HCT116 (cell line): ENCODE data around the gene CCDC24. TPM values are rescaled to one million over a fixed set of nuclear protein-coding genes. Genes with fewer than 3 reads are reported as not detected.

Experiments used
- ATAC-seq: fragments of 200-7000 bp; cut with Tn5 transposase; 2 replicates; pipeline ENCODE4 v1.9.1; 2020; ENCODE audit warnings: mild to moderate bottlenecking, moderate library complexity
- BruUV-seq: library from RNA; stranded (reverse); fragments of 400-500 nt; replicated peaks from 2 replicates; lab custom pipeline; 2021; lab: Mats Ljungman, UMichigan
- CTCF ChIA-PET: fragments of 300-600 bp; sonication (Branson Sonifier 250); formaldehyde crosslinking; loops from one replicate; lab custom pipeline; 2021; ENCODE audit warnings: antibody characterized with exemption; lab: Charles Lee
- POLR2A ChIA-PET: fragments of 300-600, 350-600 bp; sonication (Branson Sonifier 250); formaldehyde crosslinking; loops from one replicate; lab custom pipeline; 2021; ENCODE audit warnings: antibody characterized with exemption; lab: Charles Lee
- RAD21 ChIA-PET, 2 experiments: fragments of 300-600 bp; sonication (Branson Sonifier 250); formaldehyde crosslinking; loops; one replicate each; lab custom pipeline; 2023; ENCODE audit warnings: low total read pairs in 2 of 2; ENCODE audit not compliant: uncharacterized antibody in 2 of 2, unreplicated experiment in 2 of 2, low non-redundant PET in 1 of 2; lab: Charles Lee
- DNase-seq: peaks from one replicate; pipeline ENCODE4 v3.0.0-alpha.2; 2010; ENCODE audit warnings: low read depth, low spot score
- H2AFZ ChIP-seq: fragments of 200-600 bp; shearing (Covaris generic), sonication (generic); 2 replicates; pipeline ENCODE4 v1.6.1; 2017; ENCODE audit warnings: low read depth, mixed run types, mixed read lengths, antibody characterized with exemption, low read length; ENCODE audit not compliant: poor library complexity, severe bottlenecking
- H3K27ac ChIP-seq: 2 replicates; pipeline ENCODE4 v1.5.1; 2012; ENCODE audit warnings: low read depth, low read length
- H3K27me3 ChIP-seq: fragments of 200-600 bp; sonication (generic); 2 replicates; pipeline ENCODE4 v1.6.1; 2016; ENCODE audit warnings: mixed run types, low read length, mixed read lengths; ENCODE audit not compliant: insufficient read depth
- H3K36me3 ChIP-seq, 2 experiments: fragments of 200-500 bp in 1 of 2; fragments of 200-600 bp in 1 of 2; sonication (Bioruptor generic) in 1 of 2; sonication (generic) in 1 of 2; 2 replicates each; pipeline versions ENCODE4 v1.5.1 to v1.6.1; 2014 to 2016; ENCODE audit warnings: low read length in 2 of 2, inconsistent platforms in 1 of 2, mixed read lengths in 1 of 2, mixed run types in 1 of 2; ENCODE audit not compliant: insufficient read depth in 2 of 2, control insufficient read depth in 1 of 2
- H3K4me1 ChIP-seq, 2 experiments: fragments of 200-600 bp in 1 of 2; sonication (generic) in 1 of 2; 2 replicates each; pipeline versions ENCODE4 v1.5.1 to v1.6.1; 2012 to 2017; ENCODE audit warnings: low read length in 2 of 2, inconsistent platforms in 1 of 2, mild to moderate bottlenecking in 1 of 2, mixed read lengths in 1 of 2, mixed run types in 1 of 2, moderate library complexity in 1 of 2; ENCODE audit not compliant: insufficient read depth in 2 of 2, control insufficient read depth in 1 of 2
- H3K4me2 ChIP-seq: fragments of 200-600 bp; sonication (generic); 2 replicates; pipeline ENCODE4 v1.6.1; 2017; ENCODE audit warnings: mixed run types, low read length, mixed read lengths
- H3K4me3 ChIP-seq, 2 experiments: fragments of 200-600 bp in 1 of 2; sonication (generic) in 1 of 2; replicated peaks in 1 of 2; 2 replicates each; pipeline ENCODE4 v1.5.1; 2011 to 2016; ENCODE audit warnings: low read length in 2 of 2, control low read depth in 1 of 2, low read depth in 1 of 2, mild to moderate bottlenecking in 1 of 2, mixed read lengths in 1 of 2, mixed run types in 1 of 2
- H3K79me2 ChIP-seq: fragments of 200-600 bp; sonication (generic); 2 replicates; pipeline ENCODE4 v1.6.1; 2017; ENCODE audit warnings: mild to moderate bottlenecking, mixed run types, low read length, moderate library complexity, mixed read lengths; ENCODE audit not compliant: insufficient read depth
- H3K9ac ChIP-seq: fragments of 200-600 bp; sonication (generic); 2 replicates; pipeline ENCODE4 v1.6.1; 2016; ENCODE audit warnings: low read length, mixed read lengths
- H3K9me2 ChIP-seq: fragments of 200-600 bp; sonication (generic), shearing (Covaris generic); 2 replicates; pipeline ENCODE4 v1.6.1; 2017; ENCODE audit warnings: mixed run types, mild to moderate bottlenecking, moderate library complexity; ENCODE audit not compliant: insufficient read depth
- H3K9me3 ChIP-seq, 2 experiments: fragments of 200-500 bp in 1 of 2; fragments of 200-600 bp in 1 of 2; sonication (Bioruptor generic) in 1 of 2; sonication (generic) in 1 of 2; 2 replicates each; pipeline ENCODE4 v1.6.1; 2014 to 2017; ENCODE audit warnings: low read length in 2 of 2, mixed read lengths in 2 of 2, inconsistent platforms in 1 of 2, low read depth in 1 of 2, mild to moderate bottlenecking in 1 of 2, mixed run types in 1 of 2, moderate library complexity in 1 of 2; ENCODE audit not compliant: control insufficient read depth in 1 of 2, insufficient read depth in 1 of 2
- H4K20me1 ChIP-seq: fragments of 200-600 bp; sonication (generic), shearing (Covaris generic); 2 replicates; pipeline ENCODE4 v1.6.1; 2017; ENCODE audit warnings: mixed run types, mild to moderate bottlenecking, moderate library complexity; ENCODE audit not compliant: insufficient read depth
- CTCF ChIP-seq, 3 experiments: fragments of 200-600 bp in 1 of 3; sonication (generic) in 1 of 3; IDR thresholded peaks in 2 of 3; conservative IDR thresholded peaks in 1 of 3; 2 replicates each; pipeline ENCODE4 v1.5.1; 2012 to 2017; ENCODE audit warnings: low read depth in 2 of 3, low read length in 2 of 3, antibody characterized with exemption in 1 of 3, borderline replicate concordance in 1 of 3, control low read depth in 1 of 3, mild to moderate bottlenecking in 1 of 3, mixed read lengths in 1 of 3, mixed run types in 1 of 3, moderate library complexity in 1 of 3; ENCODE audit not compliant: insufficient read depth in 1 of 3
- EZH2phosphoT487 ChIP-seq: fragments of 200-600 bp; IDR thresholded peaks from 2 replicates; pipeline ENCODE4 v1.6.1; 2018; ENCODE audit warnings: antibody characterized with exemption, borderline replicate concordance
- REST ChIP-seq: IDR thresholded peaks from 2 replicates; pipeline ENCODE4 v1.6.1; 2012; ENCODE audit warnings: low read depth
- SP1 ChIP-seq: IDR thresholded peaks from 2 replicates; pipeline ENCODE4 v1.6.1; 2012; ENCODE audit warnings: low read depth
- ZFX ChIP-seq: fragments of 450-650 bp; IDR thresholded peaks from 2 replicates; pipeline ENCODE4 v1.6.1; 2017
- intact Hi-C: fragments of 100-400 bp; cut with micrococcal nuclease; formaldehyde crosslinking; loops from 2 replicates; pipeline ENCODE4 v1.10.0; 2022
- total RNA-seq: library from RNA; stranded (reverse); gene quantifications from one replicate; pipeline ENCODE4 v1.2.1, GENCODE V29; 2021; ENCODE audit not compliant: unreplicated experiment
- TF ChIP-seq, protein P1 (sequence below): IDR thresholded peaks from 2 replicates; pipeline ENCODE4 v1.6.1; 2012

CCDC24 gene
- total RNA-seq, 1 experiment from 2014 or later = 23.3 TPM

- no peaks in the 10 kb centered on the region for H4K20me1 ChIP-seq
- TF ChIP-seq EZH2phosphoT487 (no peak), SP1 (no peak), ZFX (no peak), REST (no peak), CTCF (IDR thresholded peaks at IDR 0.05 in 2 of 3, conservative IDR thresholded peaks at IDR 0.05 in 1 of 3; ENCODE audit: borderline replicate concordance in 1 of 3, insufficient read depth in 1 of 3, low read depth in 2 of 3, low read length in 2 of 3) (peak in 2 of 3 experiments; percentile 20 to 30; a peak in 2 of 6 replicates)
- TF ChIP-seq, protein P1, sequence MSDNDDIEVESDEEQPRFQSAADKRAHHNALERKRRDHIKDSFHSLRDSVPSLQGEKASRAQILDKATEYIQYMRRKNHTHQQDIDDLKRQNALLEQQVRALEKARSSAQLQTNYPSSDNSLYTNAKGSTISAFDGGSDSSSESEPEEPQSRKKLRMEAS = no peak
- H3K4me1 ChIP-seq = peaks cover 0 to 2% of the 10 kb centered on the region in 2 experiments; a peak in 1 of 4 replicates
- no peak overlapping the region for H3K4me3 ChIP-seq
- ChIA-PET RAD21 (no interaction called here), POLR2A (no interaction called here), CTCF (no interaction called here)
- no peak overlapping the region for H2AFZ ChIP-seq
- H3K27me3 ChIP-seq = no peaks in the 10 kb centered on the region
- no peaks in the 10 kb centered on the region for H3K9me2 ChIP-seq
- no peaks in the 10 kb centered on the region for H3K36me3 ChIP-seq
- ATAC-seq = peak; percentile 67
- BruUV-seq = no TSS peak
- intact Hi-C loops = no loop called here
- no peaks in the 10 kb centered on the region for H3K79me2 ChIP-seq
- no peaks in the 10 kb centered on the region for H3K9me3 ChIP-seq
- H3K9ac ChIP-seq = no peak overlapping the region
- H3K27ac ChIP-seq = no peak overlapping the region
- DNase-seq = no peak
- H3K4me2 ChIP-seq = no peak overlapping the region
Measured at GRCh38 chr1:44021581-44022321, 30.4 kb downstream of the CCDC24 start.
